ENCODE data around the gene SETMAR.
"Not testable (repeated sequence)": the region's sequence is repeated elsewhere in the genome, so short reads cannot be mapped to it uniquely, and the experiment has no call there.

The SETMAR gene

DNA sequence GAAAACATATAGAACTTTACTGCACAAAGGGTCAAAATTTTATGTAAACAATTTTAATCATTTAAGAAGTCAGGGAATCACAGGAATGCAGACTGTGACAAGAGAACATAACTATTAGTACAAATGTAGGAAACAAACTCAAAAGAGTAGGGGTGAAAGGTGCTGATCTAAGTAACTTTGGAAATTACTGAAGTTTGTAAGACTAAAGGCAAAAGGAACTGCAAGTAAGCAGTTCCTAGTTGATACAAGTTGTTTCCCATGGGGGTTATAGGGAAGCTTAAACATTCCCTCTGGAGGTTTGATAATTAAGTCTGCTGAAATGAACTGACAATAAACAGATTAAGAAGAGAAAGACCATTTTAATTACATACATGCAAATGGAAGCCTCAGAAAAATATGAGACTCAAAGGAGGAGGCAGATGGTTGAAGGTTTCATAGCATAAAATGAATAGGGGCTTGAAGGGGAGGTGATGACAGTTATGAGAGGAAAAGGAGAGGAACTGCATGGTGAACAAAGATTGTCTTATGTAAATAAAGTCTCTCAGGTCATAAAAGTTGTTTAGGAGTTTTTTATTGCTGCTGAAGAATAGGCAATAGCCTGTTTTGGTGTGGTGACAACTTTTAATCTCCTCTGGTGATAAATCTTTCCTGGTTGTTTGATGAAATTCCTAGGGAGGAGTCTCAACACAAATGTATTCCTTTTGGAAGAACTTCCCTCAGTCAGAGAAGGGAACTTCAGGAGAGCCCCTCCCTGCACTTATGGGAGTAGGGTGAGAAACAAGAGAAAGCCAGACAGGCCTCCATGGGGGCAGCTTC lies 17.1 kb downstream of the SETMAR start:
- peaks cover 14% of the 10 kb centered on the region for H3K4me1 Mint-ChIP-seq
- H3K27me3 Mint-ChIP-seq (ENCODE audit: low read depth) = no peaks in the 10 kb centered on the region
- TF ChIP-seq, protein P1, sequence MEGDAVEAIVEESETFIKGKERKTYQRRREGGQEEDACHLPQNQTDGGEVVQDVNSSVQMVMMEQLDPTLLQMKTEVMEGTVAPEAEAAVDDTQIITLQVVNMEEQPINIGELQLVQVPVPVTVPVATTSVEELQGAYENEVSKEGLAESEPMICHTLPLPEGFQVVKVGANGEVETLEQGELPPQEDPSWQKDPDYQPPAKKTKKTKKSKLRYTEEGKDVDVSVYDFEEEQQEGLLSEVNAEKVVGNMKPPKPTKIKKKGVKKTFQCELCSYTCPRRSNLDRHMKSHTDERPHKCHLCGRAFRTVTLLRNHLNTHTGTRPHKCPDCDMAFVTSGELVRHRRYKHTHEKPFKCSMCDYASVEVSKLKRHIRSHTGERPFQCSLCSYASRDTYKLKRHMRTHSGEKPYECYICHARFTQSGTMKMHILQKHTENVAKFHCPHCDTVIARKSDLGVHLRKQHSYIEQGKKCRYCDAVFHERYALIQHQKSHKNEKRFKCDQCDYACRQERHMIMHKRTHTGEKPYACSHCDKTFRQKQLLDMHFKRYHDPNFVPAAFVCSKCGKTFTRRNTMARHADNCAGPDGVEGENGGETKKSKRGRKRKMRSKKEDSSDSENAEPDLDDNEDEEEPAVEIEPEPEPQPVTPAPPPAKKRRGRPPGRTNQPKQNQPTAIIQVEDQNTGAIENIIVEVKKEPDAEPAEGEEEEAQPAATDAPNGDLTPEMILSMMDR (IDR thresholded peaks at IDR 0.05; ENCODE audit: unreplicated experiment in 3 of 3) = no peak
- H3K36me3 Mint-ChIP-seq (ENCODE audit: low read depth) = peaks cover 45% of the 10 kb centered on the region
- no peak overlapping the region for H3K4me3 Mint-ChIP-seq
- H3K9me3 Mint-ChIP-seq = peaks cover 12% of the 10 kb centered on the region
- peak overlapping the region; percentile 4 to 67 (median 15) for H3K27ac Mint-ChIP-seq

- H3K27ac Mint-ChIP-seq = no peak overlapping the region
- peaks cover 39% of the 10 kb centered on the region for H3K36me3 Mint-ChIP-seq (ENCODE audit: low read depth)
- H3K27me3 Mint-ChIP-seq (ENCODE audit: low read depth) = no peaks in the 10 kb centered on the region
- H3K4me3 Mint-ChIP-seq = no peak overlapping the region
- TF ChIP-seq, protein P1 (IDR thresholded peaks at IDR 0.05; ENCODE audit: unreplicated experiment in 3 of 3) = no peak
- peaks cover 14% of the 10 kb centered on the region for H3K9me3 Mint-ChIP-seq
- peaks cover 14% of the 10 kb centered on the region for H3K4me1 Mint-ChIP-seq
These were observed 18.6 kb downstream of the SETMAR start for GRCh38 chr3:4321732-4322131.

GRCh38 chr3:4322635-4323034 lies 19.5 kb downstream of the SETMAR start:
- TF ChIP-seq, protein P1 (IDR thresholded peaks at IDR 0.05; ENCODE audit: unreplicated experiment in 3 of 3) = no peak
- no peak overlapping the region for H3K27ac Mint-ChIP-seq
- peaks cover 17% of the 10 kb centered on the region for H3K9me3 Mint-ChIP-seq
- H3K4me1 Mint-ChIP-seq = peaks cover 14% of the 10 kb centered on the region
- H3K27me3 Mint-ChIP-seq (ENCODE audit: low read depth) = no peaks in the 10 kb centered on the region
- H3K36me3 Mint-ChIP-seq (ENCODE audit: low read depth) = peaks cover 35% of the 10 kb centered on the region
- H3K4me3 Mint-ChIP-seq = no peak overlapping the region

- H3K9me3 Mint-ChIP-seq = peaks cover 17% of the 10 kb centered on the region
- H3K27me3 Mint-ChIP-seq (ENCODE audit: low read depth) = no peaks in the 10 kb centered on the region
- peaks cover 14% of the 10 kb centered on the region for H3K4me1 Mint-ChIP-seq
- no peak overlapping the region for H3K4me3 Mint-ChIP-seq
- peaks cover 28% of the 10 kb centered on the region for H3K36me3 Mint-ChIP-seq (ENCODE audit: low read depth)
- TF ChIP-seq, protein P1 (IDR thresholded peaks at IDR 0.05; ENCODE audit: unreplicated experiment in 3 of 3) = no peak
- H3K27ac Mint-ChIP-seq = no peak overlapping the region
These were observed 20.3 kb downstream of the SETMAR start for GRCh38 chr3:4323246-4324027.

DNA sequence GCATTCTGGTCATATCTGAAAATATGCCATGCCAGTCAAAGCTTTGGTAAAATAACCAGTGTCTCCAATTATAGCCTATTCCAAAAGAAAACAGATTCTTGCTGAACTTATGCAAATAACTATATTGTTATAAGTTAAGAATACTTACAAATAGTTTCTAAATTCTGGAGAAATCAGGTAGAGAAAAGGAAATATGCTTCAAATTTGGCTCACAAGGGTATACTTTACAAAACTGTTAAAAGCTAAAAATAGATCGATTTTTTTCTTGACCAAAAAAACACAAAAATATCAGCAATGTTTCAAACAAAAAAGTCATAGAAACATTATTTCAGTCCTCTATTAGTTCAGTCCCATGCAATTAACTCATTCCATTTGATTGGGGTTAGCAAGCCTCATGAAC lies 23.7 kb downstream of the SETMAR start:
- H3K27me3 Mint-ChIP-seq (ENCODE audit: low read depth) = no peaks in the 10 kb centered on the region
- TF ChIP-seq, protein P1 (IDR thresholded peaks at IDR 0.05; ENCODE audit: unreplicated experiment in 3 of 3) = no peak
- no peak overlapping the region for H3K4me3 Mint-ChIP-seq
- H3K27ac Mint-ChIP-seq = no peak overlapping the region
- peaks cover 33% of the 10 kb centered on the region for H3K36me3 Mint-ChIP-seq (ENCODE audit: low read depth)
- peaks cover 29% of the 10 kb centered on the region for H3K9me3 Mint-ChIP-seq
- no peaks in the 10 kb centered on the region for H3K4me1 Mint-ChIP-seq

- H3K4me3 Mint-ChIP-seq; H3K27ac Mint-ChIP-seq; H3K27me3 Mint-ChIP-seq (ENCODE audit: low read depth); H3K4me1 Mint-ChIP-seq: not testable (repeated sequence)
- Mint-ChIP-seq H3K36me3 (ENCODE audit: low read depth) (peaks cover 29% of the 10 kb centered on the region), H3K9me3 (peaks cover 31% of the 10 kb centered on the region)
These were observed 26.6 kb downstream of the SETMAR start for GRCh38 chr3:4329806-4330205.

All from nephron (organoid).